ENCODE results near the gene SHH.

DNA sequence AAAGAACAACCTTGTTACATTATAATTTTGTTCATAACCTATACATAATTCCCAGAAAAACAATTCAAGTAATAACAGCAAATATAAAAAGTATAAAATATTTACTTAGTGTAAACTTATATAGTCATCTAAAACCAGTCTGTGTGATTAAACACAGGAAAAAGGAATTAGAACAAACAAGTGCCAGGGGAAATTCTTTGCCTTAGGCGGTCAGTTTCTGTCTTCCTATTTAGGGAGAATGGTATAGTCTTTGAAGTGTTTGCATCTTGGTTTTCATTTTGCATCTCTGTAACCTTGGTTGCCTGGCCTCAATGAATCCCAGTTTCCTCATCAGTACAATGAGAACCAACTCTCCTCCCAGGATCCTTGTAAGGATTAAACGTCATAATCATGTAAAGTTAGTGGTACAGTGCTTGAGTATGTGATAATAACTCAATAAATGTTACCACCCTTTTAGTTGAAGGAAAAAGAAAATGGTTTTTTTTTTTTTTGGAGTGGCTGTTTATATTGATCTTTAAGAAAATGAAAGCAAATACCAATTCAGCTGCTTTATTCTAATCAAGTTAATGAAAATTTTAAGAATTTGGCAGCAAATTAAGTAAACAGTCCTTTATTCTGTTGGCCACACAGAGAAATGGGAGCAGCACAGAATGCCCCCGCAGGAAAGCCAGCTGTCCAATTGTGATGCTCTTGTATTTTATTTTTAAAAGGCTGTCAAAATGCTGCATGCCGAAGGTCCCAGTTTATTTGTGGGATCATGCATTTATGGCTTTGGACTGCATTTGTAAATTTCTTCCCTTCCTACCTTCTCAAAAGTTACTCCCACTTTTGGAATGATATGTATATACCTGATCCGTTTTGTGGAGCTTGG is 61.8 kb downstream of the SHH start:
- TF ChIP-seq YY1 (IDR thresholded peaks at IDR 0.05; ENCODE audit: insufficient read depth, insufficient read length) (no peak), ZNF274 (IDR thresholded peaks at IDR 0.05; ENCODE audit: low read depth, low read length) (no peak)
